Panc1 (cell line): Measurements from ENCODE around the gene ZBED6.

Experiments used
- CTCF ChIP-seq: fragments of 450-650 bp; IDR thresholded peaks from 2 replicates; pipeline ENCODE4 v1.5.1; 2017; ENCODE audit warnings: mild to moderate bottlenecking
- POLR2AphosphoS5 ChIP-seq: IDR thresholded peaks from 2 replicates; pipeline ENCODE4 v1.6.1; 2012; ENCODE audit warnings: mild to moderate bottlenecking, low read depth, low read length, moderate library complexity
- REST ChIP-seq, 2 experiments: IDR thresholded peaks; 2 replicates each; pipeline ENCODE4 v1.6.1; 2011 to 2012; ENCODE audit warnings: low read depth in 2 of 2, control low read depth in 1 of 2, low read length in 1 of 2, mild to moderate bottlenecking in 1 of 2, moderate library complexity in 1 of 2; ENCODE audit not compliant: insufficient read depth in 1 of 2
- SIN3A ChIP-seq: IDR thresholded peaks from 2 replicates; pipeline ENCODE4 v1.6.1; 2012; ENCODE audit warnings: low read depth, mild to moderate bottlenecking, low read length, moderate library complexity, borderline replicate concordance; ENCODE audit not compliant: insufficient read depth
- TCF7L2 ChIP-seq: IDR thresholded peaks from 2 replicates; pipeline ENCODE4 v1.6.1; 2011; ENCODE audit warnings: mild to moderate bottlenecking, low read depth, low read length, inconsistent platforms

GRCh38 chr1:203792486-203792885, 2.9 kb upstream of the ZBED6 start:
- no peak for TF ChIP-seq CTCF
- TF ChIP-seq SIN3A, result no peak
- TF ChIP-seq REST (IDR thresholded peaks at IDR 0.05; ENCODE audit: insufficient read depth in 1 of 2, low read depth in 2 of 2, low read length in 1 of 2), result no peak
- no peak for TF ChIP-seq POLR2AphosphoS5
- no peak for TF ChIP-seq TCF7L2
